ENCODE results near the gene VPS9D1.

The VPS9D1 gene

GRCh38 chr16:89709166-89709565, 11.5 kb downstream of the VPS9D1 start:
- Histone ChIP-seq H3K4me3 (no peak overlapping the region), H3K27ac (no peak overlapping the region), H3K9me3 (ENCODE audit: low read depth, low read length) (no peaks in the 10 kb centered on the region), H3K9ac (ENCODE audit: insufficient read length) (no peak overlapping the region), H3K36me3 (ENCODE audit: insufficient read depth, low read length) (peaks cover 1% of the 10 kb centered on the region; the same call in 1 of the 2 replicates)
- no peak for TF ChIP-seq EZH2 (IDR thresholded peaks at IDR 0.05)
- TF ChIP-seq FOXP2 (optimal IDR thresholded peaks at IDR 0.05; ENCODE audit: control extremely low read depth, extremely low read length, insufficient read depth) = no peak
- TF ChIP-seq POLR2AphosphoS5 (IDR thresholded peaks at IDR 0.05; ENCODE audit: borderline replicate concordance, low read depth, low read length) = no peak
- no peak for DNase-seq (ENCODE audit: low read depth, low spot score)

GRCh38 chr16:89708481-89708931, 12.2 kb downstream of the VPS9D1 start:
- no peak overlapping the region for H3K27ac ChIP-seq
- no peaks in the 10 kb centered on the region for H3K9me3 ChIP-seq (ENCODE audit: low read depth, low read length)
- H3K9ac ChIP-seq (ENCODE audit: insufficient read length) = no peak overlapping the region
- no peak overlapping the region for H3K4me3 ChIP-seq
- no peaks in the 10 kb centered on the region for H3K36me3 ChIP-seq (ENCODE audit: insufficient read depth, low read length)
- no peak for DNase-seq (ENCODE audit: low read depth, low spot score)
- TF ChIP-seq EZH2 (IDR thresholded peaks at IDR 0.05) = no peak

- no peak for DNase-seq (ENCODE audit: low read depth, low spot score)
- Histone ChIP-seq H3K4me3 (no peak overlapping the region), H3K9ac (ENCODE audit: insufficient read length) (no peak overlapping the region), H3K9me3 (ENCODE audit: low read depth, low read length) (no peaks in the 10 kb centered on the region), H3K27ac (no peak overlapping the region), H3K36me3 (ENCODE audit: insufficient read depth, low read length) (no peaks in the 10 kb centered on the region)
- TF ChIP-seq FOXP2 (optimal IDR thresholded peaks at IDR 0.05; ENCODE audit: control extremely low read depth, extremely low read length, insufficient read depth) (no peak), POLR2AphosphoS5 (IDR thresholded peaks at IDR 0.05; ENCODE audit: borderline replicate concordance, low read depth, low read length) (no peak), EZH2 (IDR thresholded peaks at IDR 0.05) (no peak)
These were observed 13.0 kb downstream of the VPS9D1 start for GRCh38 chr16:89707695-89708094.

DNA sequence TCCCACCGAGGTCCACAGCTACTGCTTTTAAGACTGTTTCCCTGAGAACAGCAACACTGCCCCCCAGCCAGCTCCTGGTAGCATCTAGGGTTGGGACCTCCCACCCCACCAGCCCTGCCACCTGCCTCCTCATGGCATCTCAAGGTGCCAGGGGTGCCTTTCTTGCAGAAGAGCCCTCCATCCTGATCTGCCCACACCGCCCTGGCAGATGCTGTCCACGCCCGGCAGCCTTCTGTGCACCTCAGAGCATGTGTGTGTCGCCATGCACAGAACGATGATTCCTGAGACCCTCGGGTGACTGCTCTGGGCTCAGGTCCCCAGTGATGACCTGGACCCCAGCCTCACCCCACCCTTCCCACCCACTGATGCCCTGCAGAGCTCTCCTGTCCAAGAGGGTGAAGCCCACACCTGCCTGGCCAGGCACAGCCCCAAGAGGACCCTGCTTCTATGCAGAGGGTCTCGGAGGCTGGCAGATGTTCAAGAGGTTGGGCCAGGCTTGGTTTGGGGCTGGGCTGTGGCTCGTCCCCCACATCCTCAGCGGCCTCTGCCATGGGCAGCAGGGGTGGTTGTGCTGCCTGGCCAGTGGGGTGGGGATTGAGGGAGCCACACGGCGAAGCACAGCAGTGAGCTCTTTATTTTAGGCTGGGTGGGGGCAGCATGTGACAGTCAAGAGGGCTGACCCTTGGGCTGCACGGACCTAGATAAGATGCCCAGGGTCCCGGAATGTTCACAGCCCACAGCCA, 14.0 kb downstream of the VPS9D1 start:
- H3K4me3 ChIP-seq = peak overlapping the region; percentile 70; the same call in 1 of the 2 replicates
- no peak for TF ChIP-seq POLR2AphosphoS5 (IDR thresholded peaks at IDR 0.05; ENCODE audit: borderline replicate concordance, low read depth, low read length)
- TF ChIP-seq EZH2 (IDR thresholded peaks at IDR 0.05) = no peak
- no peak for TF ChIP-seq FOXP2 (optimal IDR thresholded peaks at IDR 0.05; ENCODE audit: control extremely low read depth, extremely low read length, insufficient read depth)
- DNase-seq (ENCODE audit: low read depth, low spot score) = no peak
- H3K27ac ChIP-seq = no peak overlapping the region
- no peak overlapping the region for H3K9ac ChIP-seq (ENCODE audit: insufficient read length)
- no peaks in the 10 kb centered on the region for H3K36me3 ChIP-seq (ENCODE audit: insufficient read depth, low read length)
- no peaks in the 10 kb centered on the region for H3K9me3 ChIP-seq (ENCODE audit: low read depth, low read length)

DNA sequence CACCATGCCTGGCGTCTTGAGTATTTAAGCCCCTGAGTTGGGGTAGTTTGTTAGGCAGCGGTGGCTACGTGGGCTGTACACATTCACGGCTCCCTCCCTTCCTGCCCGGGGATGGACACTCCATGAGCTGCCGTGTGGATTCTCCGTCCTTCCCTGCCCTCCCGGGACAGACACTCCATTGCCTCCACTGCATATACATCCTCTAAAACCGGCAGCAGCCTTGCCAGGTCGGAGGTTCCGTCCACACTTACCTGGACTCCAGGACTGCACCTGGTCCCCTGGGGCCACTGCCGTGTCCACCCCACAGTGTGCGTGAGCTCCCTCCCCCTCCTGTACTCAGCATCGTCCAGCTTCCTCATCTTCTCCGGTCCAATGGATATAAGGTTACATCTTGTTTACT, 15.7 kb downstream of the VPS9D1 start:
- Histone ChIP-seq H3K4me3 (no peak overlapping the region), H3K36me3 (ENCODE audit: insufficient read depth, low read length) (no peaks in the 10 kb centered on the region), H3K27ac (no peak overlapping the region), H3K9ac (ENCODE audit: insufficient read length) (no peak overlapping the region), H3K9me3 (ENCODE audit: low read depth, low read length) (no peaks in the 10 kb centered on the region)
- DNase-seq (ENCODE audit: low read depth, low spot score) = no peak
- TF ChIP-seq POLR2AphosphoS5 (IDR thresholded peaks at IDR 0.05; ENCODE audit: borderline replicate concordance, low read depth, low read length) (no peak), FOXP2 (optimal IDR thresholded peaks at IDR 0.05; ENCODE audit: control extremely low read depth, extremely low read length, insufficient read depth) (no peak), EZH2 (IDR thresholded peaks at IDR 0.05) (no peak)

- no peak overlapping the region for H3K27ac ChIP-seq
- H3K9me3 ChIP-seq (ENCODE audit: low read depth, low read length) = no peaks in the 10 kb centered on the region
- no peak for DNase-seq (ENCODE audit: low read depth, low spot score)
- no peak overlapping the region for H3K9ac ChIP-seq (ENCODE audit: insufficient read length)
- H3K36me3 ChIP-seq (ENCODE audit: insufficient read depth, low read length) = no peaks in the 10 kb centered on the region
- no peak for TF ChIP-seq FOXP2 (optimal IDR thresholded peaks at IDR 0.05; ENCODE audit: control extremely low read depth, extremely low read length, insufficient read depth)
- TF ChIP-seq EZH2 (IDR thresholded peaks at IDR 0.05) = no peak
- TF ChIP-seq POLR2AphosphoS5 (IDR thresholded peaks at IDR 0.05; ENCODE audit: borderline replicate concordance, low read depth, low read length) = no peak
- H3K4me3 ChIP-seq = no peak overlapping the region
These were observed 16.4 kb downstream of the VPS9D1 start for GRCh38 chr16:89704281-89704680.

GRCh38 chr16:89701425-89702406, 19.0 kb downstream of the VPS9D1 start, which contains the start of gene SPATA2L:
SPATA2L (minus strand) TSS chr16:89701705; CDS start chr16:89701232, 473 bp downstream.
- TF ChIP-seq EZH2 (IDR thresholded peaks at IDR 0.05) (no peak), POLR2AphosphoS5 (IDR thresholded peaks at IDR 0.05; ENCODE audit: borderline replicate concordance, low read depth, low read length) (peak; percentile 41; the same call in 1 of the 2 replicates)
- Histone ChIP-seq H3K9me3 (ENCODE audit: low read depth, low read length) (no peaks in the 10 kb centered on the region), H3K27ac (no peak within 1 kb of the TSS), H3K4me3 (peak within 1 kb of the TSS; percentile 79), H3K9ac (ENCODE audit: insufficient read length) (peak within 1 kb of the TSS; percentile 20), H3K36me3 (ENCODE audit: insufficient read depth, low read length) (no peaks in the 10 kb centered on the region)
- no peak for DNase-seq (ENCODE audit: low read depth, low spot score)

GRCh38 chr16:89700649-89701424, 19.9 kb downstream of the VPS9D1 start:
- no peaks in the 10 kb centered on the region for H3K36me3 ChIP-seq (ENCODE audit: insufficient read depth, low read length)
- TF ChIP-seq POLR2AphosphoS5 (IDR thresholded peaks at IDR 0.05; ENCODE audit: borderline replicate concordance, low read depth, low read length) (no peak), FOXP2 (optimal IDR thresholded peaks at IDR 0.05; ENCODE audit: control extremely low read depth, extremely low read length, insufficient read depth) (no peak), EZH2 (IDR thresholded peaks at IDR 0.05) (no peak)
- H3K9me3 ChIP-seq (ENCODE audit: low read depth, low read length) = no peaks in the 10 kb centered on the region
- H3K27ac ChIP-seq = no peak overlapping the region
- DNase-seq (ENCODE audit: low read depth, low spot score) = no peak
- H3K9ac ChIP-seq (ENCODE audit: insufficient read length) = peak overlapping the region; percentile 20
- H3K4me3 ChIP-seq = peak overlapping the region; percentile 79

Measured in SK-N-MC (cell line).